IPS-NIHi11 (cell line): Measurements from ENCODE around the gene TCAF1.

Experiments used
- DNase-seq: peaks from one replicate; pipeline ENCODE4 v3.0.0; 2012; ENCODE audit warnings: mixed read lengths, low spot score

TCAF1 gene

GRCh38 chr7:143901668-143902331, at the start of gene TCAF1:
Gene TCAF1 (minus strand): TSS chr7:143902176. CDS start chr7:143876608, 25,568 bp downstream.
- peak; percentile 95 for DNase-seq

DNA sequence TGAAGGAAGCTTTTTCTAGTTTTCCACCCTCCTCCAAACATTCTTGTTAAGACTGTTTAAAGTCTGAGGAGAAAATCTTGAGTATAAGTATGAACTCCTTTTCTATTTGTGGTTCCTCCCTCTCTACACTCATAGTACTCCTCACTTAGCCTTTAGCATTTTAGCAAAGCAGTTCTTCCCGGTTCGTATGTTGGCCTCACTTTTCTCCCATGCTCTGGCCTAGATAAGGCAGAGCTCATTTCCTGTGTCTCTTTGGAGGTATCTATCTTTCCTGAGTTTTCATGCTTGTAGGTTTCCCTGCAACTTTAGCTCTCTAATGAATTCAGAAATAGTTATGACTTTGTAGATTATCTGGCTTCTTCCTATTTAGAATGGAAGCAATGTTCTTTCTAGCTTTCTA, 46.8 kb upstream of the TCAF1 start:
- no peak for DNase-seq

GRCh38 chr7:143947111-143947510, 45.1 kb upstream of the TCAF1 start:
- DNase-seq, result no peak

DNA sequence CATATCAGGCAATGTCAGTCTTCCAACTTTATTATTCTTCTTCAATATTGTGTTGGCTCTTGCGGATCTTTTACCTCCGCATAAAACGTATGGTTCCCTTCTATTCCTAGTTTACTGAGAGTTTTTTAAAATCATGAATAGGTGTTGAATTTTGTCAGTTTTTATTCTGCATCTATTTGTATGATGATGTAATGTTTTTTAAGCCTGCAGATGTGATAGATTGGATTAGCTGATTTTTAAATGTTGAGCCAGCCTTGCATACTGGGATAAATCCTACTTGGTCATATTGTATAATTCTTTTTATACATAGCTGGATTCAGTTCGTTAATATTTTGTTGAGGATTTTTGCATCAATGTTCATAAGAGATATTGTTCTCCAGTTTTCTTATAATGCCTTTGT, 43.4 kb upstream of the TCAF1 start:
- DNase-seq, result no peak

GRCh38 chr7:143938379-143939243, 36.6 kb upstream of the TCAF1 start:
- DNase-seq, result no peak

GRCh38 chr7:143936087-143937009, 34.4 kb upstream of the TCAF1 start:
- no peak for DNase-seq

DNA sequence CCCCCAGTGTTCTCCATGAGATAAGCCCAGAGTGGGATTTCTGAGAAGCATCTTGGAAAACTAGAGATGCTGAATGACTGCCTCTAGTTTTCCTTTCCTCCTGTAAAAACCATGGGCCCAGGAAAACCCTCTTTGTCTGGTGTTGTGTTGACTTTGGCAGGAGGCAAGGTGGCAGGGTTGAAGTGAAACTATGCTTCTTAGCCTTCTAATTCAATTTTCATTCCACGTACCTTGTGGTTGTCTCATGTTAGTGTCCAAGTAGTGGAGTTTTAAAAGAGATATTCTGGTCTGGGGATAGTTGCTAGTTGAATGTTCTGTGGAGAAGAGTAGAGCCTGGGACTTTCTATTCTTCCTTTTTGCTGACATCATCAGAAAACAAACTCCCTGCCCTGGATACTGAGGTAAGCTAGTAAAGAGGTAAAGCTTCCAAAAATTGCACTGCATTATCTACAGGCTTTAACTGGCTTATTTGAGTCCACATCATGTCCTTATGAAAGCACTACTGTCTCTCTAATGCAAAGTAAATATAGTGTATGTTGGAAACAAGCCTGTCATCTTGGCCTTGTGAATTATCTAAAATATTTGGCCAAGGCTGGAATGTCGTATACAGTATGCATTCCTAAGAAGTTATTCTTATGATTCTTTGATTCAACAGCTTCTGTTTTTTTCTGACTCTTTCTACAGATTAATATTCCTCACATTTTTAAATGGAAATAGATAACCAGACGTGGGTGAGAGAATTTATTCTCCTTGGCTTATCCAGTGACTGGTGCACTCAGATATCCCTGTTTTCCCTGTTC, 32.8 kb upstream of the TCAF1 start, which contains the start of gene OR2F2:
Gene OR2F2 (plus strand): TSS at position 708 of the 800 bp plus-strand sequence. CDS start 0 bp downstream, at position 708.
- DNase-seq, result no peak

DNA sequence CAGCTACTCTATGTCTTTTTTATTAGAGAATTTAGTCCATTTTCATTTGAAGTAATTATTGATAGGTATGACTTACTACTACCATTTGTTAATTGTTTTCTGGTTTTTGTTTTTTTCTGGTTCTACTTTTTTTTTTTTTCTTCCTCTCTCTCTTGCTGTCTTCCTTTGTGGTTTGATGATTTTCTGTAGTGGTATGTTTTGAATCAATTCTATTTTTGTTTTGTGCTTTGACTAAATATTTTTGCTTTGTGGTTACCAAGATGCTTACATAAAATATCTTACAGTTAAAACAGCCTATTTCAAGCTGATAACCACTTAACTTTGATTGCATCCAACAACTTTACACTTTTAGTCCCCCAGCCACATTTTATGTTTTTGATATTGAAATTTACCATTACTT, 29.8 kb upstream of the TCAF1 start:
- DNase-seq, result no peak

DNA sequence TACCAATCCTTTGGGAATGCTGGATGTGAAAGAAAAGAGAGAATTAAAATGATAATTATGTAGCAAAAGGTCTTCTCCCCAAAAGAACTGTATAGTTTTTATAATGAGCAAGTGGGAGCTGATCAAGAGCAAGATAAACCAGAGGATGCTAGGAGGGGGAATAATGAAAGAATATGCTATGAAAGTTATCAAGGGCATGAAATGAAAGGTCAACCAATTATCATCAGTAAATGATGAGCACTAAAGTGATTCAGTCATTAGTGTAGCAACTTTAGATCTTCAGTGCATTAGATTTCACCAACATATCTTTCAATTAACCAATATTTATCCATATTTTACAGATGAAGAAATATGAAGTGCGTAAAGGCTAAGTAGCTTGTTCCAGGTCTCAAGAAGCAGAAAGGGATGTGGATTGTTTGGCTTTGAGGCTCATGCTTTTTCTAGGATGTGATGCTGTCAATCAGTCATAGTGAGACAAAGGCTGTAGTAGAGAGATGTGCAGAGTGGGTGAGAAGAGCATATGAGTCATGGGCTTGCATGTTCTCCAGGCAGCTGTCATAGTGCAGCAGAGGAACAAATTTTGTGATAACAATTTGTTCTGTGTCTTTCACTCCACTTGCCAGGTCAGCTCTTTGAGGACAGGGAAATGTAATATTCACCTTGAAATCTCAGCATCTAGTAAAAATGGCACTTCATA, 27.4 kb upstream of the TCAF1 start:
- no peak for DNase-seq

DNA sequence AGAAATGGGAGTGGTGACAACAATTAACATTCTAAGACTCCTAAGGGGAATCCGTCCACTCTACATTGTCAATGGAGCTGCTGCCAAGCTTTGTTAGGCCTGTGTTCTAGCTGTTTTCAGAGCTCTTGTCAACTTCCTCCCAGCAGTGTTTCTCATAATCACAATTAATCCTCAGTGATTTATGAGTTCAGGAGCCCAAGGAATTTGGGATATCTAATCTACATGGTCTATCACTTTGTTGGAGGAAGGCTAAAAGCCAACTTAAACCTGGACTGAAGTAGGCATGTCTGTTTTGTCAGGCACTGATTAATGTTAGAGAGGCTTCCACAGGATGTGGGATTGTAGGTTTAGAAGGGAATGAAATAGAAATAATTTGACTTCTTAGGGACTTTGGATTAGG, 22.9 kb upstream of the TCAF1 start:
- no peak for DNase-seq

GRCh38 chr7:143914938-143915652, 13.1 kb upstream of the TCAF1 start:
- DNase-seq, result peak; percentile 13

- no peak for DNase-seq
These were observed 12.1 kb upstream of the TCAF1 start for GRCh38 chr7:143913945-143914615.

DNA sequence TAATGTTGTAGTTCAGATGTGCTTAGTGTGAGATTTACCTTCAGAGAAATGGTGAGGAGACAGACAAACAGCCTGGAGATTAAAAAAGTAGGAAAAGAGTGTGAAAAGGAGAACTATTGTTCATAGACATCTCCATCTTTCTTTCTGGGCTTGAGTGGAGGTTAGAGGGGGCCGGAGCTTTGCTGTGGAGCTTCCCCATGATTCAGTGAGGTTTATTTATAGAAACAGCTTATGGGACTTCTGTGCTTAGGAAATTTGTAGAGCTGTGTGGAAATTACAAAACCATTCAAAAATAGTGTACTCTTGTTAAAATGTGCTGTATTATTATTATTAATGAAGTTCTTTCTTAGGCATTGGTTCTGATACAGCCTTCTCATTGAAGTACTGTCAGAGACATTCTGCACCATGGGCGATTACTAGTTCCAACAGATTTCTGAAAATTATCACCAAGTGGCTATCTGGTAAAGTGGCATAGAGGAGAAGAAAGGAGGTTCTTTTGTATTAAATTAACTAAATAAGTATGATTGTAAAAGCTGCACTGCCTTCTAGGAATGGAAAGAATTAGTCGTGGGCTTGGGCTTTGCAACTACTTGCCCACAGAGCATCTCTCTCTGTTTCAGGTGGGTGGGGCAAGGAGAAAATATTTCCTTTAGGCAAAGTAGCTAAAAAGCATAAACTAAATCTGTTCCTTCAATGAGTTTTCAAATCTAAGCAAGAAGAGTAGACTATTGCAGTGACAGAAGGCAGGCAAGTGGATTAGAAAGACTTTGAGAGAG, 8.7 kb upstream of the TCAF1 start:
- DNase-seq, result no peak

- no peak for DNase-seq
These were observed 7.9 kb upstream of the TCAF1 start for GRCh38 chr7:143909863-143910262.

GRCh38 chr7:143908120-143908519, 6.1 kb upstream of the TCAF1 start:
- no peak for DNase-seq

DNA sequence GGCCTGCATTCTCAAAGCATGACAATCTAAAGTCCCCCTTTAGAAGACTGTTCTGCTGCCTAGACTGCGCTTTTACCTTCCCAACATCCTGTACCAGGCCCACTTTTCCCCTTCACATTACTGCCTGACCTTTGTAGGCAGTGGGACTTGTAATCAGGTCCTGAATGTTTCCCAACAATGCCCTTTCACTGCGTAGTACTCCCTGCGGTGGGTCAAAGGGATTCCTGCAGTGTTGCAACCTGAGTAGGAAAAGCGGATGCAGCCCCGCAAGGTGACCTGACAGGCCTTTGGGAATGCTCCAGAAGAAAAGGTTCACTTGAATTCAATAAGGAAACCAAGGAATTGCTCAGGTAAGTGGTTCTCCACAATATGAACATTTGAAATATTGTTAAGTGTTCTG, 4.9 kb upstream of the TCAF1 start:
- peak; percentile 67 for DNase-seq

GRCh38 chr7:143906151-143906550, 4.2 kb upstream of the TCAF1 start:
- DNase-seq, result no peak

- no peak for DNase-seq
These were observed 3.5 kb upstream of the TCAF1 start for GRCh38 chr7:143905509-143905908.
